Amygdala (tissue), 56 donors: ENCODE data around the gene LRPPRC.

Experiments
- DNase-seq, 56 donors: peaks; one replicate each; lab custom pipeline; 2025; lab: John Stamatoyannopoulos, UW

The LRPPRC gene

GRCh38 chr2:43837831-43838559 is 157.8 kb downstream of the LRPPRC start:
- DNase-seq = no peak

GRCh38 chr2:43837033-43837432 is 158.8 kb downstream of the LRPPRC start:
- no peak for DNase-seq
